Measurements from ENCODE around the gene MFN1.

Gene MFN1

DNA sequence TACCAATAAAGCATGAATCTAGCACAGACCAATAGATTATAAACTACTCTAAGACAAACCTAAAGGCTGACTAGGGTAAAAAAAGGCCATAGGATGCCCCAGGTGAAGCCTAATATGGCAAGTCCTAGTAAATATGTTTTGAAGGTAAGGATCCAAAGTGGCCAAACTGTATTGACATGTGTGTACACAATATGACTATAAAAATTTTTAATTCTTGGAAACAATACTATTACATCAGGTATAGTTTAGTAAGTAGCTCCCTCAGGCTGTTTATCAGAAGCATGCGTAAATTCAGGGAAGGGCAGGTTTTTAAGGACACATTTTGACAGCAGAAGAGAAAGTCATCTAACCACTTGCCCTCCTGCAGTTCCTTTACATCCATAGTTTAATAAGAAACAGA, 84.9 kb downstream of the MFN1 start:
- DNase-seq = no peak

GRCh38 chr3:179436517-179436916, 89.0 kb downstream of the MFN1 start:
- no peak for DNase-seq

GRCh38 chr3:179438841-179439240, 91.3 kb downstream of the MFN1 start:
- DNase-seq = no peak

Measured in activated CD4-positive, alpha-beta T cell treated with anti-CD3 and anti-CD28 coated beads for 1 hour (primary cell).